ENCODE results near the gene ADCY5.
A peak's percentile ranks its signal among the peaks of the same experiment; 100 is the strongest.

ADCY5 gene

GRCh38 chr3:123385001-123385401, 63.9 kb downstream of the ADCY5 start:
- no peak for TF ChIP-seq CTCF (IDR thresholded peaks at IDR 0.05; ENCODE audit: low read length, missing control alignments)
- DNase-seq (ENCODE audit: low read depth) = peak; percentile 7
- H3K4me3 ChIP-seq (replicated peaks; ENCODE audit: low read depth, low read length) = no peak overlapping the region

- TF ChIP-seq CTCF (IDR thresholded peaks at IDR 0.05; ENCODE audit: low read length, missing control alignments) = no peak
- no peak overlapping the region for H3K4me3 ChIP-seq (replicated peaks; ENCODE audit: low read depth, low read length)
- no peak for DNase-seq (ENCODE audit: low read depth)
Observed at GRCh38 chr3:123384256-123384655, 64.6 kb downstream of the ADCY5 start.

- TF ChIP-seq CTCF (IDR thresholded peaks at IDR 0.05; ENCODE audit: low read length, missing control alignments) = no peak
- no peak for DNase-seq (ENCODE audit: low read depth)
- H3K4me3 ChIP-seq (replicated peaks; ENCODE audit: low read depth, low read length) = no peak overlapping the region
Observed at GRCh38 chr3:123383091-123384053, 65.5 kb downstream of the ADCY5 start.

GRCh38 chr3:123380261-123380660, 68.6 kb downstream of the ADCY5 start:
- no peak for DNase-seq (ENCODE audit: low read depth)
- no peak overlapping the region for H3K4me3 ChIP-seq (replicated peaks; ENCODE audit: low read depth, low read length)
- TF ChIP-seq CTCF (IDR thresholded peaks at IDR 0.05; ENCODE audit: low read length, missing control alignments) = no peak

- no peak for TF ChIP-seq CTCF (IDR thresholded peaks at IDR 0.05; ENCODE audit: low read length, missing control alignments)
- no peak for DNase-seq (ENCODE audit: low read depth)
- H3K4me3 ChIP-seq (replicated peaks; ENCODE audit: low read depth, low read length) = no peak overlapping the region
Observed at GRCh38 chr3:123379041-123379830, 69.7 kb downstream of the ADCY5 start.

GRCh38 chr3:123378409-123378915, 70.4 kb downstream of the ADCY5 start:
- no peak overlapping the region for H3K4me3 ChIP-seq (replicated peaks; ENCODE audit: low read depth, low read length)
- no peak for TF ChIP-seq CTCF (IDR thresholded peaks at IDR 0.05; ENCODE audit: low read length, missing control alignments)
- no peak for DNase-seq (ENCODE audit: low read depth)

Measured in fibroblast of pulmonary artery (primary cell).